ENCODE data around the gene ALPK3. TPM values are rescaled to one million over a fixed set of nuclear protein-coding genes. Genes with fewer than 3 reads are reported as not detected.

ALPK3 gene
- total RNA-seq, 2 donors from 2014 or later = 7.8 to 15.8 TPM

- H3K36me3 ChIP-seq (replicated peaks in 1 of 2; ENCODE audit: insufficient read depth in 1 of 2, low read depth in 2 of 2) = no peaks in the 10 kb centered on the region
- intact Hi-C loops (cut with DNase I) = no loop called here
- H3K27me3 ChIP-seq = no peaks in the 10 kb centered on the region
- TF ChIP-seq CTCF (IDR thresholded peaks at IDR 0.05) (no peak), POLR2A (IDR thresholded peaks at IDR 0.05) (no peak)
- no peaks in the 10 kb centered on the region for H3K9me3 ChIP-seq
- H3K4me3 ChIP-seq = no peak overlapping the region
- ATAC-seq (no peak), DNase-seq (no peak)
- H3K27ac ChIP-seq = no peak overlapping the region
- H3K4me1 ChIP-seq = peaks cover 19% of the 10 kb centered on the region
Observed at GRCh38 chr15:84855765-84856164, 38.6 kb downstream of the ALPK3 start.

GRCh38 chr15:84856731-84857417, 39.7 kb downstream of the ALPK3 start:
- 91 to 94% methylated on average over 6 to 16 of the region's 16 CpGs for WGBS, 2 donors
- no peak overlapping the region for H3K27ac ChIP-seq

GRCh38 chr15:84857418-84858004, 40.4 kb downstream of the ALPK3 start:
- Histone ChIP-seq H3K4me1 (peaks cover 11% of the 10 kb centered on the region), H3K9me3 (no peaks in the 10 kb centered on the region), H3K36me3 (replicated peaks in 1 of 2; ENCODE audit: insufficient read depth in 1 of 2, low read depth in 2 of 2) (no peaks in the 10 kb centered on the region), H3K27me3 (no peaks in the 10 kb centered on the region), H3K27ac (no peak overlapping the region), H3K4me3 (no peak overlapping the region)
- WGBS, 2 donors = 83 to 92% methylated on average over 1 to 11 of the region's 15 CpGs
- intact Hi-C loops (cut with DNase I) = no loop called here
- DNase-seq (no peak), ATAC-seq (no peak)
- TF ChIP-seq POLR2A (IDR thresholded peaks at IDR 0.05) (no peak), CTCF (IDR thresholded peaks at IDR 0.05) (no peak)

More at GRCh38 chr15:84856731-84857417, 39.7 kb downstream of the ALPK3 start:
- intact Hi-C loops (cut with DNase I) = no loop called here
- Histone ChIP-seq H3K9me3 (no peaks in the 10 kb centered on the region), H3K27me3 (no peaks in the 10 kb centered on the region), H3K4me3 (no peak overlapping the region), H3K4me1 (peaks cover 17% of the 10 kb centered on the region), H3K36me3 (replicated peaks in 1 of 2; ENCODE audit: insufficient read depth in 1 of 2, low read depth in 2 of 2) (no peaks in the 10 kb centered on the region)
- DNase-seq (no peak), ATAC-seq (no peak)
- no peak for TF ChIP-seq CTCF (IDR thresholded peaks at IDR 0.05)
- no peak for TF ChIP-seq POLR2A (IDR thresholded peaks at IDR 0.05)

- H3K9me3 ChIP-seq = no peaks in the 10 kb centered on the region
- intact Hi-C loops (cut with DNase I) = no loop called here
- no peak for ATAC-seq
- TF ChIP-seq CTCF (IDR thresholded peaks at IDR 0.05) = no peak
- no peak for TF ChIP-seq POLR2A (IDR thresholded peaks at IDR 0.05)
- H3K27me3 ChIP-seq = no peaks in the 10 kb centered on the region
- WGBS, 2 donors = 90 to 94% methylated on average over 10 to 11 of the region's 11 CpGs
- no peak overlapping the region for H3K4me3 ChIP-seq
- H3K4me1 ChIP-seq = peaks cover 4% of the 10 kb centered on the region
- no peak for DNase-seq
- H3K36me3 ChIP-seq (replicated peaks in 1 of 2; ENCODE audit: insufficient read depth in 1 of 2, low read depth in 2 of 2) = no peaks in the 10 kb centered on the region
- H3K27ac ChIP-seq = no peak overlapping the region
Observed at GRCh38 chr15:84858231-84858630, 41.1 kb downstream of the ALPK3 start.

- no peaks in the 10 kb centered on the region for H3K4me1 ChIP-seq
- H3K27me3 ChIP-seq = no peaks in the 10 kb centered on the region
- no peaks in the 10 kb centered on the region for H3K36me3 ChIP-seq (replicated peaks in 1 of 2; ENCODE audit: insufficient read depth in 1 of 2, low read depth in 2 of 2)
- H3K9me3 ChIP-seq = no peaks in the 10 kb centered on the region
- ATAC-seq = peak; percentile 55
- TF ChIP-seq CTCF (IDR thresholded peaks at IDR 0.05) (no peak), POLR2A (IDR thresholded peaks at IDR 0.05) (no peak)
- no peak overlapping the region for H3K4me3 ChIP-seq
- no peak overlapping the region for H3K27ac ChIP-seq
- intact Hi-C loops (cut with DNase I) = no loop called here
- 75 to 80% methylated on average over 2 to 8 of the region's 8 CpGs for WGBS, 2 donors
- peak in 1 of 4 donors; percentile 57 for DNase-seq
Observed at GRCh38 chr15:84859144-84859543, 42.0 kb downstream of the ALPK3 start.
